Activated T-cell treated with anti-CD3 and anti-CD28 coated beads, Interleukin-2, amount 50 U/mL, for 48 hours (primary cell): Measurements from ENCODE around the gene AZIN2.
"Not testable (repeated sequence)": the region's sequence is repeated elsewhere in the genome, so short reads cannot be mapped to it uniquely, and the experiment has no call there.

Experiments used
- DNase-seq, 2 experiments: peaks; one replicate each; pipeline ENCODE4 v3.0.0-alpha.2; 2020

AZIN2 gene

DNA sequence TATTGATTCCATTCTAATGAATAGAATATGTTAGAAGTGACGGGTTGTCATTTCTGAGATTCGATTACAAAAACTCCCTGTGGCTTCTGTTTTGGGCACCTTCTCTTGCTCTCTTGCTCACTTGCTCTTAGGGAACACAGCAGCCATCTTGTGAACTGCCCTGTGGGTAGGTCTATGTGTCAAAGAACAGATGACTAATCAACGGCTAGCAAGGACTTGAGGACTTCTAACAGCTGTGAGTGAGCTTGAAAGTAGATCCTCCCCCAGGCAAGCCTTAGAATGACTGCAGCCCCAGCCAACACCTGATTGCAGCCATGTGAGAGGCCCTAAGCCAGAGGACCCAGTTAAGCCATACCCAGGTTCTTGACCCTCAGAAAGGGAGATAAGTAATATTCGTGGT lies 49.3 kb downstream of the AZIN2 start:
- peak; percentile 33 to 50 for DNase-seq

DNA sequence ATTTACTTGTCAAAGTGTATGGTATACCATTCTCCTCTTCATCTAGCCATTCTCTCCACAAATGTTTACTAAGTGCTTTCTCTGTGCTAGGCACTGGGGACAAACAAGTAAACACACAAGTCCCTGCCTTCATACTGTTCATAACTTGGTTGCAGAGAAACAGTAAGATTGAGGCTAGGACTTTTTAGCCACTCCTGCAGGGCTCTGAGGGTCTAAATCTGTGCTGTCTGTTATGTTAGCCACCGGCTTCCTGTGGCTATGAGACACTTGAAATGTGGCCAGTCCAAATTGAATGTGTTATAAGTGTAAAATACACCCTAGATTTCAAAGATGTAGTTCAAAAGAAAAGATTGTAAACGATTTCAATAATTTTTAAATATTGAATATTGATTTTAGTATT lies 50.2 kb downstream of the AZIN2 start:
- DNase-seq, result no peak

DNA sequence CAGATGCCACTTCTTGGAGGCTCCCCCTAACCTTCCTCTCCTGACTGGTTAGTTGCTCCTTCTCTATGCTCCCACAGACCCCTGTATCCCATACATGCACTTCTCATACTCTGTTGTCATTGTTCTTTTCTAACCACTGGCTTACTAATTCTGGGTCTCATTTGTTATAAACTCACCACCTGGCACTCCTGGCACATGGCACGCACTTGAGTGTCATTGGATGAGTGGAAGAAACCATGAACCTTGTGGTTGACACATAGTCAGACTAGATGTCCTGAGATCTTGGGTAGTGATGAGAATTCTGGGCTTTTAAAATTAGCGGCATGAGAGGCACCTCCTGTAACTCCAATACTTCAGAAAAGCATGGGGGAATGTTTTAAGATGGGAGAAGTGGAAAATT lies 51.6 kb downstream of the AZIN2 start:
- DNase-seq, result no peak

DNA sequence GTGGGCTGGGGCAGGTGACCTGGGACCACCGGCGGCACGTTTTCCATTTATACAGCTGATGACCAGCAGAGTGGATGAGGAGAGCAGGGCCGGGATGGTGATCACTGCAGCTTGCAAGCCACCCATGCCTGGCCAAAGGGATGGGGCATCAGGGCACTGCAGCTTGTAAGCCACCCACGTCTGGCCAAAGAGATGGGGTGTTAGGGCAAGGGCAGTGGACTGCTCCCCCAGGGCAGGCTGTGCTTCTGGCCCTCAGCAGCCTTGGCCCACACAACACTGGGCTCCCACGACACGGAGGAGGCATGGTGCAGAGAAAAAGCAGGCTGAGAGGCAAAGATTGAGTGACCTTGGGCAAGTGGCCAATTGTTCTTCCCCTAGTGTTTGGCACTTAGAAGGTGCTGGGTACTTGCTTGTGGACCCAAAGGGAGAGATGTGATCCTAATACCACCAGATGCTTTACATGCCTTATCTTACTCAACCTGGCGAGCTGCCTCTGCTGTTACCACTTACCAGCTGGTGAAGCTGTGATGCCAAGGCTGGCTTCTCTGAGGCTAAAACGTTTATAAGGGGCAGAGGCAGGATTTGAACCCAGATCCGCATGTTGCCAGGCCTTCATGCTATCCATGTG lies 52.6 kb downstream of the AZIN2 start:
- DNase-seq, result no peak

DNA sequence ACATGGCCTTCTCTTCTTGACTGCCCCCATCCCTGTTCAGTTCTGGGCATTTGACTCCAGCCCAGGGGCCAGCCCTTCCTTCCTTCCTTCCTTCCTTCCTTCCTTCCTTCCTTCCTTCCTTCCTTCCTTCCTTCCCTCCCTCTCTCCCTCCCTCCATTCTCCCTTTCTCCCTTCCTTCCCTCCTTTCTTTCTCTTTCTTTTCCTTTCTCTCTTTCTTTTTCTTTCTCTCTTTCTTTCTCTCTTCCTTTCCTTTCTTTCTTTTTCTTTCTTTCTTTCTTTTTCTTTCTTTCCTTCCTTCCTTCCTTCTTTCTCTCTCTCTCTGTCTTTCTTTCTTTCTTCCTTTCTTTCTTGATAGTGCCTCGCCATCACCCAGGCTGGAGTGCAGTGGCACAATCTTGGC lies 55.1 kb downstream of the AZIN2 start:
- not testable (repeated sequence) for DNase-seq

DNA sequence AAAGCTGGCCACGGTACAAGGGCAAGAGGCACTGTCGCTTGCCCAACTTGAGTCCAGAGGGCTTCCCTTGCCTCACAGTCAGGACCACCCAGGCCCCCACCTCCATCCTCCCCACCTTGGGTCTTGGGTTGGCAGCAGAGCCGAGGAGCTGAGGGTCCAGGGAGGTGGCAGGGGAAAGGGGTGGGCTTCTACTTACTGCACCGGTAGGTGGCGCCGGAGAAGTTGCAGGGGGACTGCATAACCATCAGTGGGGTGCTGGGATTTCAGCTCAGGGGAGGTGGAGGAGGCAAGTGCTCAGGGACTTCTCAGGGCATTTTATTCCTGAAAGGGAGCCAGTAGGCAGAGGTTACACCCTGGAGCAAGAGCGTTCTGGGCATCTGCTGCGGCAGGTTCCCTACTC lies 56.8 kb downstream of the AZIN2 start:
- peak; percentile 49 to 59 for DNase-seq

DNA sequence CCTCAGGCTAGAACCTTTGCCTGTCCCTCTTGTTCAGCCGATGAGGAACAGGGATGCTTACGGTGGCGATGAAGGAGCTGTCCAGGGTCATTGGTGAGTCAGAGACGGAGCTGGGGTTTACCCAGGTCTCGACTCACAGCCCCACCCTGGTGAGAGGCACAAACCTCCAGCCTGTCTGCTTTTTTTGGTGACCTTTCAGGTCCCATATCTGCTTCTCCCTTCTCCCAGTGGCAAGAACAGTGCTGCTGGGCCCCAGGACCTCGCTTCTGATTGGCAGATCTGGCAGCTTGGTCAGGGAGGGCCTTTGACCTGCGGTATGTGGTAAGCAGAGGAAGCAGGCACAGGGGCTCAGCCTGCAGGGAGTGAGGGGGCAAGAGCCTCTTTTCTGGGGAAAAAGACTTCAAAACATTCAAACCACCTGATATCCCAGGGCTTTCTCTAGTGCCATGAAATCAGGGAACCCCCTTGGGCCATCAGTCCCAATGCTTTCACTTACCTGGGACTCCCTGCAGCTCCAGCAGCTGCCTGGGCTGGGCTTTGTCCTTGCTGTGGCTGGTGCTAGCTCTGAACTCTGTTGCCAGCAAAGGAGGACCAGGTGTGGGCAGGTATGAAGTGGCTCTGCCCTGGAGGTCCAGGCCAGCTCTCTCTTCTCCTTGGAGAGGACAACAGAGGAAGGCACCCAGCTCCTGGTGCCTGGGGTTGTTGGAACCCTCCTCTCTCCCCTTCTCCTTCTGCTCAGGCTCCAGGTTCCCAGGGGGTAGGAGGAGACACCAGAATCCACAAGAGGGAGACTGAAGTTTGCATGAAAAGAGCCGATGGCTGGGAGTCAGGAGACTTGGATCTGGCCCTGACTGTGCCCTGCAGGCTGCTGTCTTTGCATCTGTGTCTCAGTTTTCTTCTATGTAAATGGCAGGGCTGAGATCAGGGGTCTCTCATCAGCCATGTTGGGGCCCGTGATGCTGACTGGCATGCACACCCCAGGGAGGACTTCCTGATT lies 59.5 kb downstream of the AZIN2 start:
- no peak for DNase-seq

DNA sequence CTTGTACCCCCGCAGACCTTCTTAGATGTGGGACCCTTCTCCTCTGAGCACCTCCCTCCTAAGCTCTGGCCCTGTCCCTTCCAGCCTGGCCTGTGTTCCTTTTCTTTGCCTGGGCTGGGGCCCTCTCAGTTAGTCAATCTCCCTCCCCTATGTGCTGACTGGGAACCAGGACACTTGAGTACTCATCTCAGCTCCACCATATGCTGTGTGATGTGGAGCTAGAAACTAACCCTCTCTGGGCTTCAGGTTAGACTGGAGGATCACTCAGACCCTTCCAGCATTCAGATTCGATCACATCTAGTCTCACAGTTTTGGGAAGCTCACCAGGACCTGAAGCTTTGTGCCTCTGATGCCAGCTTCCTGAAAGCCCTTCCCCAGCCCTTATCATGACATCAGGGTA lies 60.3 kb downstream of the AZIN2 start:
- DNase-seq, result no peak

DNA sequence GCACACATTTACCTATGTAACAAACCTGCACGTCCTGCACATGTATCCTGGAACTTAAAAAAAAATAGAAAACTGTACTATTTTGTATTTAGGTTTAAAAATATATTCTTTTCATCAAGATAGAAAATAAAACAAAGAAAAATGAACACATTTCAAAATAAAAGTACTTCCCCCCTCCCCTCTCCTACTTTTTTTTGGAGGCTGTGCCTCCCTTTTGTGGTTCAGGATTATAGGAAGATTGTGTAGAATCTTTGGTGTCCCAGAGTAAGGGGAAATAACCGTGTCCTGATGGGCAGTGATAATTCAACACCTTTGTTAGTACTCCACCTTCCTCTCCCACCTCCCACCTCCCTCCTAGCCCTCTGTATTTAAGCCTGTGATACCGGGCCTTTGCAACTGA lies 60.8 kb downstream of the AZIN2 start:
- no peak for DNase-seq

DNA sequence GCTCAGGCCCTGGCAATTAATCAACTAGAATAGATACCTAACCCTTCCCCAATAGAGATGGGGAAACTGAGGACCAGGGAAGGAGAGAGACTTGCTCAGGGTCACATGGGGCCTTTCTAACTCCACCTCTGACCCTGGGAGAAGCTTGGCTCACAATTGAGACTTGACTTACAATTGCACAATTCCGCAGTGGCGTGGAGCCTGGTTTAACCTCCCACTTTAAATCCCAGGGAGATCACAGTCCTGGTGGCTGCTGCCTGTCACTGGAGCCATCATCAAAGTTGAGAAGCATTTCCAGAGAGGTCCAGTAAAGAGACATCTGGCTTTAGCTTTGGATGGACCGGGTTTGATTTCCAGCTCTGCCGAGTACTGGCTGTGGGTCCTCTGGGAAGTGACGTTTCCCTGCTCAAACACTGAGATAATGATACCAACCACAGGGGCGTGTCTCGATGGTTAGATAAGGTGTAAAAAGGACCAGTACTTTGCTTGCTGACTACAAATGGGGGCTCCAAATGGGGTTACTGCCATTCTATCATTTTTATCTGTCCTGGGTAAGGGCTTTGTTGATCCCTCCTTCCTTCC lies 61.6 kb downstream of the AZIN2 start:
- DNase-seq, result no peak

DNA sequence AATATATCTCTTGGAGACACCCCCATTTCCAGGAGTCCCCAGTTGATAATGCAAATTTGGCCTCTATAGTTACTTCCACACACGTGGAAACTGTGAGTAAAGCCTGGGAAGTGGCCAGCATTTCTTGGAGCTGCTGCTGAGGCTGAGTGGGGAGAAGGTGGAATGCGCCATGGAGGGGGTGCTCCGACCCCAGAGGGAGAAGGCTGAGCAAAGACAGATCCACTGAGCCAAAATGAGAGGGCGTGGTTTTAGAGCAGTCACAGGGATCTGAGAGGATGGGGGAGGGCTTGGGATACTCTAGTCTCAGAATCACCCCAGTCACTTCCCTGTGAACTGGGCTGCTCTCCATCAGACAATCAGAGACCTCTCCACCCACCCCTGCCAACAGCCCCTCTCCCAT lies 62.2 kb downstream of the AZIN2 start:
- no peak for DNase-seq

DNA sequence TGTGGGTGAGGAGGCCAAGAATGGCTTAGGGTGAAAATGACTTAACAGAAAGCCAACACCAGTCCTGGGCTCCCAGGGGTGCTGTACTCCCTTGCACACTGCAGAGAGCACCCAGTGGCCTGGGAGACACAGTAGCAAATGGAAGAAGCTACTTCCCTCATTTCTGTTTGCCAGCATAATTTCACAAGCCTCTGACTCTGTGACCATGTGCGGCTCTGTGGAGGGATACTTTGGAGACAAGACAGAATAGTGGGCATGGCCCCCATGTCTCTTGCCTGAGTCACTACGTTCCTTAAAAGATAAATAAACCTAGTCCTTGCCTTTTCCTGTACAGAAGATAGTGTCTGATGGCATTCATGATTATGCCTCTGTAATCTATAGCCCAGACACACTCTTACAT lies 62.7 kb downstream of the AZIN2 start:
- no peak for DNase-seq

DNA sequence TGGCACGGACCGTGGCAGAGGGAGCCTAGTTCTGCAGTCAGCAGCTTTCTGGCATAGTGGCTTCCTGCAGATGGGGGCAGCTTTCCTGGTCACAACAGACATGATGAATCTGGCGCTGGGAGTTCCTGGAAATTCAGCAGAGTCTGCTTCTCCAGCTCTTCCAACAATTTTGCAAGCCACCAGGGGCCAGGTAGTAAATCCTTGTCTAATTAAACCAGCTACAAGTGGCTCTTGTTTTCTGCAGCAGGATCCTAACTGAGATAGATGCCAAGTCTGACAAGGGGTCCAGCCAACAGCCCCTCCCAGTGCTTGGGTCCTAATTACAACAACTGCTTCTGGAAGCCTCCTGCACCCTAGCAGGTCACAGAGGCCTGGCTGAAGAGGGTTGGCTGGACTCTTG lies 65.0 kb downstream of the AZIN2 start:
- no peak for DNase-seq

DNA sequence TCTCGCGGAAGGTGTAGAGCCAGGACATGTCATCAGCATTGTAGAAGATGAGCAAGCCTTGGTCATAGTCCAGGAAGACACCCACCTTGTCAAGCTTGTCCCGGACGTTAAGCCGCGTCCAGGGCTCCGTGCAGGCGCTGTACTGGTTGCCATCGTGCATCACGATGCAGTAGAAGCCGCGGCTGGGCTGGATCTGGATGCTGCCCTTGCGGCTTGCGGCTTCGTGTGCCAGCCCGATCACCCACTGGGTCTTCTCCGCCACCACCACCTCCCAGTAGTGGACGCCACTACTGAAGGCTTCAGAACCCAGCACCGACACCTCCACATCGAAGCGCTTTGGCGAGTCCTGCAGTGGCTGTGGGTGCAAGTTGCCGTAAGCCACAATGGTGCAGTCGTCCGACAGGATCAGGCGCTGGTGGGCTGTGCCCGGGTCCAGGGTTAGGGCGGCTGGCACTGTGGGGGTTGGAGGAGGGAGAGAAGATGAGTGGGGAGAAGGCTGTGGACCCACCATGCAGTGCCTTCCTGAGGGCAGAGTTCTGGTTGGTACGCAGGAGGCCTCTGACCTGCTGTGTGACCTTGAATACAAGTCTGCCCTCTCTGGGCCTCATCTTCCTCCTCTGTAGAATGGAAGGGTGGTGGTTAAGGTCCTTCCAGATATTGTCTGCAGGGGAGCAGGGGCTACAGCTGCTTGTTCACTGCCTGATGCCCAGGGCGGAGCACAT lies 66.5 kb downstream of the AZIN2 start:
- no peak for DNase-seq

DNA sequence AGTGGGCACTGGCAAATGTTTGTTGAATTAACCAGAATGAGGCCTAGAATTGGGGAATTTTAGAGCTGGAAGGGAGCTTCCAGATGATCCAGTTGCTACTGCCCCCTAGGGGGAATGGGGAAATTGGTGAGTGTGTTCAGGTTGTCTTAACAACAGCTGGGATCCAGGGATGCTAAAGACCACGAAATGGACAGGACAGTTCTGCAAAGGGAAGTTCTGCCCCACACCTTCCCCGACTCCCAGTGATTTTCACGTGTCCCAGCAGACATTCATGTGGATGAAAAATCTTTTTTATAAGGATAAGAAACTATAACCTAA lies 67.0 kb downstream of the AZIN2 start:
- DNase-seq, result no peak

DNA sequence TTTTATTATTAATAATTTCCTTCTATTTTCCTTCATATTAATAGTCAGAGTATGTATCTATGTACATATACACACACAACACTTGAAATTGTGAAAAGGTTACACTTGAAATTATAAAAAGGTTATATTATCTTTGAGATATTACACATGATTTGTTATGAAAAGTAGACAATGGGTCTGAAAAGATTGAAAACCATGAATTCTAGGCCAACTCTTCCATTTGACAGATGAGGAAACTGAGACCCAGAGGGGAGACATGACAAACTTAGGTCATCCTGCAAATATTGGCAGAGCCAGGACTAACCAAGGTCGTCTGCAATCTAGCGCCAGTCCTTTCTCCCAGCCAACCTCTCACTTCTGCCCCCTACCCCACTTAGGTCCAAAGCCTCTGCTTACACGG lies 67.7 kb downstream of the AZIN2 start:
- no peak for DNase-seq

DNA sequence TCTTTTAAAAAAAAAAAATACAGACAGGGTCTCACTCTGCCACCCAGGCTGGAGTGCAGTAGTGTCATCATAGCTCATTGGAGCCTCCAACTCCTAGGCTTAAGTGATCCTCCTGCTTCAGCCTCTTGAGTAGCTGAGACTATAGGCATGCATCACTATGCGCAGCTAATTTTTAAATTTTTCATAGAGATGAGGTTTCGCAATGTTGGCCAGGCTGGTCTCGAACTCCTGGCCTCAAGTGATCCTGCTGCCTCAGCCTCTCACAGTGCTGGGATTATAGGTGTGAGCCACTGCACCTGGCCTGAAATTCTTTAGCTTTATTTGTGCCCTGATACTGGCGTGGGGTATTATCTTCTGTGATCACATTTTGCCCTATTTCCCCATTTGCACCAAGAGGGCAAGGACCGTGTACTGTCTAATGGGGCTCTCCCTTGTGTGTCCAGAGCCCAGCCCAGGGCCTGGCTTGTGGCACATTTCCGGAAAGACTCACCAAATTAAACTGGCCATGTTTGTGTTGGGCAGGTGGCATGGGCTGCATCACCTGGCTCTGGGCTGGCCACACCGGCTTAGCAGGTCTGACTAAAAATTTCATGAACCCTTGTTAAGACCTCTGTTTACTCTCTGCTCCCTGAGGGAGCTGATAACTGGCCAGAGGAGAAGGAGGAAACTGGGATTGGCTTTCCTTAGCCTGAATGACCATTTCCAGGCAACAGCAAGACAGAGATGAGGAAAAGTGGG lies 68.7 kb downstream of the AZIN2 start:
- DNase-seq, result no peak

DNA sequence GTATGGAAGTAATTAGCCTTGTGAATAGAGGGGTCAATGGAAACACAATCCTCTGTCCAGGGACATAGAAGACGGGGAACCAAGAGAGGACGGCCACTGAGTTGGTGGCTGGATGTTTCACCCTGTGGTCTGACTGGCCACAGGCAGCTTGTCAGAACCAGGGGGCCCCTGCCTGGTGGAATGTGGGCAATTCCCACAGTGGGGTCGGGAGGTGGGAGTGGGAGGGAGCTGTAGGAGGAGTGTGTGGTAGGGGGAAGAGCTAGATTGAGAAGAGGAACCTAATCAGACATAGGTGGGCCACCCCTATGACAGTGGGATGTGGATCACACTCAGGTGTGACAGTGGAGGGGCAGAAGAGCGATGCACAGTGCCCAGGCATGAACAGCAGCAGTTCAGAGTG lies 69.6 kb downstream of the AZIN2 start:
- DNase-seq, result no peak

DNA sequence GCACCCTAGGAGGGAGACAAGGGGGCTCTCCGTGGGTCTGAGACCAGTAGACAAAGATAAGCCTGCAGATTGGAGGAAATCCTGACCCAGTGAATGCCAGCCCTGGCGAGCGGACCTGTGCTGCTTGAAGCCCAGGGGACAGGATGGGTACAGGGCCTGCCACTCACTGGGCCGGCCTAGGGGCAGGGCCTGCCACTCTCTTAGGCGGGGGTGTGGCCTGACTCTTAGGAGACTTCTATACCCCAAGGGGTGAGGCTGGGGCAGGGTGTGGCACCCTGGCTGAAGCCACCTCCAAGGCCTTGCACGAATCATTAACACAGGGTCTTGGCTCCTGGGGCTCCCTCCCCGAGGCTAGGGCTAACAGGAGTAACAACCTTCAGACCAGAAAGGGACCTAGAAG lies 70.2 kb downstream of the AZIN2 start:
- DNase-seq, result no peak

DNA sequence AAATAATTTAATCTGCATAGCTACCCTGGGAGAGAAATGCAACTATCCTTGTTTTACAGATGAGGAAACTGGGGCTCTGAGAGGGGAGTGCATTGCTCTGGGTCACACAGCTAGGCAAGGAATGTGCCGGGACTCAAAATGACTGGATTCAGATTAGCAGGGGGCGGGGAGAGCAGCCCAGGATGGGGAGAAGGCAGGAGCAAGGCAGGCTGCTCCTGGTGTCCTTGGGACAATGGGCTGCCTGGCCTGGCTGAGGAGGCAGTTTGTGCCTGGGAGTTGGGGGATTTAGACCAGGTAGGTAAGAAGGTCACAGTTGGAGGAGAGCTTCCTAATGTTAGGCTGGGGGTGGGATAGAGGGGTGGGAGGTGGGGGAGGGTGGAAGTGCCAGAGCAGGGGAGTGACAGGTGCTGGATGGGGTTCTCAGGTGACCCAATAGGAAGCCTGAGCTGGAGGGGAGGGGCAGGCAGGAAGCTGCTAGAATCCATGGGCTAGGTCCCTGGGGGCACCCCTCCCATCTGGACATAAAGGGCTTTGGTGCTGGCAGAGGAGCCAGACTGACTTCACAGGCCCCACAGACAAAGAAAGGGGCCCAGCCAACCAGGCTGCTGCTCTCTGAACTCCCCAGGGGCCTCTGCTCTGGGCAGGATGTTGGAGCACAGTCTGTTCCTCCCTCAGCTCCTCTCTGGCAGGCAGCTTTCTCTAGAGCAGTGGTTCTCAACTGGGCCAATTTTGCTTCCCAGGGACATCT lies 71.9 kb downstream of the AZIN2 start:
- no peak for DNase-seq

DNA sequence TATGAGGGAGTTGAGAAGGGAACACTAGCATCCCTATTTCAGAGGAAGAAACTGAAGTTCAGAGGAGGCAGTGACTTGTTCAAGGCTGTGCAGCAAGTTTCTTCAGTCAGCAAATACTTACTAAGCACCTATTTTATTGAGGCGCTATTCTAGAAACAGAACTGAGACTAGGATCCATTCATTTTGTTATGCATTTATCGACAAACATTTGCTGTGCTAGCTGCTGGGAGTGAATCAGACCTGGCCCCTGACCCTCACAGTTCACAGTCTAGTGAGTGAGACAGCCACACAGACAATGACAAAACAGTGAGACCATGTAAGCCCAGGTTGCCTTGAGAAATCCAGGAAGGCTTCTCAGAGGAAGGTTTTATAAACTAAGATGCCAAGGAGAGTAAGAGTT lies 72.7 kb downstream of the AZIN2 start:
- DNase-seq, result no peak
